A673 (cell line): ENCODE data around the gene FADS3. TPM values are rescaled to one million over a fixed set of nuclear protein-coding genes. Genes with fewer than 3 reads are reported as not detected.

Source experiments
- BruUV-seq: library from RNA; stranded (reverse); fragments of 400-500 nt; replicated peaks from 2 replicates; lab custom pipeline; 2021; lab: Mats Ljungman, UMichigan
- CTCF ChIA-PET: fragments of 300-600 bp; sonication (Branson Sonifier 250); formaldehyde crosslinking; loops from one replicate; lab custom pipeline; 2022; ENCODE audit warnings: antibody characterized with exemption; lab: Charles Lee
- POLR2A ChIA-PET: fragments of 300-600 bp; sonication (Branson Sonifier 250); formaldehyde crosslinking; loops from one replicate; lab custom pipeline; 2022; ENCODE audit warnings: antibody characterized with exemption; ENCODE audit not compliant: low non-redundant PET; lab: Charles Lee
- DNase-seq: peaks from one replicate; pipeline ENCODE4 v3.0.0-alpha.2; 2015; ENCODE audit warnings: low spot score
- H3K27ac ChIP-seq: fragments of 200-600 bp; sonication (generic); 2 replicates; pipeline ENCODE4 v1.5.1; 2016; ENCODE audit warnings: mixed run types, low read depth, mild to moderate bottlenecking, mixed read lengths, antibody characterized with exemption, low read length; ENCODE audit not compliant: poor library complexity, severe bottlenecking
- H3K27me3 ChIP-seq: fragments of 200-600 bp; sonication (generic); replicated peaks from 2 replicates; pipeline ENCODE4 v1.6.1; 2017; ENCODE audit warnings: mixed run types, low read depth, mild to moderate bottlenecking, mixed read lengths, antibody characterized with exemption, low read length; ENCODE audit not compliant: insufficient read depth, poor library complexity
- H3K36me3 ChIP-seq: fragments of 200-600 bp; sonication (generic); 2 replicates; pipeline ENCODE4 v1.6.1; 2016; ENCODE audit warnings: mixed run types, mild to moderate bottlenecking, mixed read lengths, antibody characterized with exemption, low read length; ENCODE audit not compliant: insufficient read depth, poor library complexity, severe bottlenecking
- H3K4me1 ChIP-seq: fragments of 200-600 bp; sonication (generic); 2 replicates; pipeline ENCODE4 v1.6.1; 2017; ENCODE audit warnings: mixed run types, mild to moderate bottlenecking, mixed read lengths, antibody characterized with exemption, low read length; ENCODE audit not compliant: insufficient read depth, poor library complexity, severe bottlenecking
- H3K4me3 ChIP-seq: fragments of 200-600 bp; sonication (generic); 2 replicates; pipeline ENCODE4 v1.5.1; 2016; ENCODE audit warnings: low read depth, mixed run types, mild to moderate bottlenecking, mixed read lengths, low read length; ENCODE audit not compliant: poor library complexity, severe bottlenecking
- H3K9me3 ChIP-seq: fragments of 200-600 bp; sonication (generic); 2 replicates; pipeline ENCODE4 v1.6.1; 2016; ENCODE audit warnings: mixed run types, low read depth, mild to moderate bottlenecking, mixed read lengths, antibody characterized with exemption, low read length; ENCODE audit not compliant: poor library complexity, severe bottlenecking
- EZH2 ChIP-seq: fragments of 200-600 bp; sonication (generic); IDR thresholded peaks from 2 replicates; pipeline ENCODE4 v1.6.1; 2017; ENCODE audit warnings: borderline replicate concordance, low read depth, mild to moderate bottlenecking, mixed read lengths, antibody characterized with exemption, low read length; ENCODE audit not compliant: poor library complexity, severe bottlenecking
- intact Hi-C: fragments of 100-400 bp; cut with micrococcal nuclease; formaldehyde crosslinking; loops from one replicate; pipeline ENCODE4 v1.10.0; 2022; ENCODE audit not compliant: unreplicated experiment
- total RNA-seq: library from RNA; stranded (reverse); gene quantifications from 2 replicates; pipeline ENCODE4 v1.2.3, GENCODE V29; 2021
- TF ChIP-seq, protein P1 (sequence below): fragments of 300-800, 200-600 bp; sonication (generic); conservative IDR thresholded peaks from 2 replicates; pipeline ENCODE4 v1.5.1; 2017; ENCODE audit warnings: low read depth, mild to moderate bottlenecking, antibody characterized with exemption, low read length, moderate library complexity, mixed read lengths

FADS3 gene
- total RNA-seq, 1 experiment from 2014 or later: 23.3 TPM

DNA sequence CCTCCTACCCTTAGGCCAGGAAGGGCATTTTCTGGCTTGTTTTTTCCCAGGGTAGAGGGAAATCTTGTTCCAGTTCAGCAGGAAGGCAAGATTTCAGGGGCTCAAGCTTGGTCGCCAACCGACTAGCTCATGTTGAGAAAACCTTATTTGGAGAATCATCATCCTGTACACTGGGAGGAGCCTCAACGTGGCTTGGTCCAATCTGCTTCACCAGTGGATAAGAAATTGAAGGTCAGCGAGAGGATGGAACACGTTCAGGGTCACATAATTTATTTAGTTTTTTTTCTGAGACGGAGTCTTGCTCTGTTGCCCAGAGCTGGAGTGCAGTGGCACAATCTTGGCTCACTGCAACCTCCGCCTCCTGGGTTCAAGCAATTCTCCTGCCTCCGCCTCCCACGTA lies 42.7 kb downstream of the FADS3 start:
- no peaks in the 10 kb centered on the region for H3K27me3 ChIP-seq
- H3K36me3 ChIP-seq: peaks cover 97% of the 10 kb centered on the region
- ChIA-PET POLR2A (no interaction called here), CTCF (no interaction called here)
- peaks cover 31% of the 10 kb centered on the region for H3K4me1 ChIP-seq
- no peak overlapping the region for H3K4me3 ChIP-seq
- intact Hi-C loops: no loop called here
- no peak for TF ChIP-seq EZH2
- TF ChIP-seq, protein P1, sequence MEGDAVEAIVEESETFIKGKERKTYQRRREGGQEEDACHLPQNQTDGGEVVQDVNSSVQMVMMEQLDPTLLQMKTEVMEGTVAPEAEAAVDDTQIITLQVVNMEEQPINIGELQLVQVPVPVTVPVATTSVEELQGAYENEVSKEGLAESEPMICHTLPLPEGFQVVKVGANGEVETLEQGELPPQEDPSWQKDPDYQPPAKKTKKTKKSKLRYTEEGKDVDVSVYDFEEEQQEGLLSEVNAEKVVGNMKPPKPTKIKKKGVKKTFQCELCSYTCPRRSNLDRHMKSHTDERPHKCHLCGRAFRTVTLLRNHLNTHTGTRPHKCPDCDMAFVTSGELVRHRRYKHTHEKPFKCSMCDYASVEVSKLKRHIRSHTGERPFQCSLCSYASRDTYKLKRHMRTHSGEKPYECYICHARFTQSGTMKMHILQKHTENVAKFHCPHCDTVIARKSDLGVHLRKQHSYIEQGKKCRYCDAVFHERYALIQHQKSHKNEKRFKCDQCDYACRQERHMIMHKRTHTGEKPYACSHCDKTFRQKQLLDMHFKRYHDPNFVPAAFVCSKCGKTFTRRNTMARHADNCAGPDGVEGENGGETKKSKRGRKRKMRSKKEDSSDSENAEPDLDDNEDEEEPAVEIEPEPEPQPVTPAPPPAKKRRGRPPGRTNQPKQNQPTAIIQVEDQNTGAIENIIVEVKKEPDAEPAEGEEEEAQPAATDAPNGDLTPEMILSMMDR: no peak
- no TSS peak for BruUV-seq
- no peak overlapping the region for H3K27ac ChIP-seq
- H3K9me3 ChIP-seq: no peaks in the 10 kb centered on the region
- DNase-seq: no peak

GRCh38 chr11:61847914-61848581 lies 43.3 kb downstream of the FADS3 start:
- H3K9me3 ChIP-seq: no peaks in the 10 kb centered on the region
- intact Hi-C loops: no loop called here
- ChIA-PET CTCF (no interaction called here), POLR2A (no interaction called here)
- peaks cover 97% of the 10 kb centered on the region for H3K36me3 ChIP-seq
- no peak overlapping the region for H3K4me3 ChIP-seq
- H3K27ac ChIP-seq: no peak overlapping the region
- no peak for DNase-seq
- H3K4me1 ChIP-seq: peaks cover 26% of the 10 kb centered on the region
- H3K27me3 ChIP-seq: no peaks in the 10 kb centered on the region
- no TSS peak for BruUV-seq
- TF ChIP-seq, protein P1: no peak
- no peak for TF ChIP-seq EZH2

DNA sequence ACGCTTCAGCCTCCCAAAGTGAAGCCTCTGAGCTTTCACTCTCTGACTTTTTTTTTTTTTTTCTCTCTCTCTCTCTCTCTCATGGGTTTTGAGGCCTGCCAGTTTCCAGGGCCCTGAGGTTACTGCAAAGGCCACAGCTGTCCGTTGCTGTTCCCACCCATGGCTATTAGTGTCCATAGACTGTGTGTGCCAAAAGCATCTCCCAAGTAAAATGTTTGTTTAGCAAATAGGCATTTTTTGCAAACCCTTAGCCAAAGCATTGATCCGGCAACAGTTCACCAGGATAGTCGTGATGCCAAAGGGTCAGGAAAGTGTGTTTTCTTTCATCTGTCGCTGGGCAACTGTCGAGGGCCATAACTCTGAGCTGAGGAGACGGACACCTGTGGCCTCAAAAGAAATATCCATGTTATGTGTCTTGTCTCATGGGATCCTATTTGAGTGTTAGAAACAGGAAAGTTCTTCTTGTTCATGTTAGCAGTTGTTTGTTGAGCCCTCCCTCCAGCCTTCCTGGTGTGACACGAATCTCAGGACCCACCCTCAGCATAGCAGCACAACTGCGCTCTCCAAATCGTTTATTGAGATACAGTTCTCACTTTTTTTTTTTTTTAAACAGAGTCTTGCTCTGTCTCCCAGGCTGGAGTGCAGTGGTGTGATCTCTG lies 44.9 kb downstream of the FADS3 start:
- DNase-seq: no peak
- intact Hi-C loops: no loop called here
- Histone ChIP-seq H3K9me3 (no peaks in the 10 kb centered on the region), H3K27ac (peak overlapping the region; percentile 65), H3K4me1 (peaks cover 16% of the 10 kb centered on the region), H3K27me3 (no peaks in the 10 kb centered on the region), H3K36me3 (peaks cover 100% of the 10 kb centered on the region), H3K4me3 (no peak overlapping the region)
- no TSS peak for BruUV-seq
- ChIA-PET POLR2A (no interaction called here), CTCF (no interaction called here)
- TF ChIP-seq, protein P1: no peak
- no peak for TF ChIP-seq EZH2
